ENCODE measurements around the gene HSPH1.

- TF ChIP-seq CTCF (IDR thresholded peaks at IDR 0.05) (no peak), ZFX (IDR thresholded peaks at IDR 0.05; ENCODE audit: borderline replicate concordance) (no peak)
Observed at GRCh38 chr13:31159306-31159705, 2.4 kb downstream of the HSPH1 start.

All from 22Rv1 (cell line).